GM11168 (cell line): ENCODE results near the gene METRN.

Experiments used
- in situ Hi-C: fragments of 300-500 bp; cut with MboI; formaldehyde crosslinking; loops from one replicate; pipeline ENCODE4 v1.12.0; 2022; ENCODE audit warnings: low sequenced_read_pairs; ENCODE audit not compliant: unreplicated experiment

The METRN gene

GRCh38 chr16:677316-678190 is 37.4 kb upstream of the METRN start:
- in situ Hi-C loops: no loop called here

GRCh38 chr16:678209-678857 is 36.6 kb upstream of the METRN start:
- in situ Hi-C loops: no loop called here

GRCh38 chr16:678858-679813 is 35.8 kb upstream of the METRN start:
- in situ Hi-C loops: no loop called here

- in situ Hi-C loops: no loop called here
Observed at GRCh38 chr16:679814-680624, 34.9 kb upstream of the METRN start, which contains the start of gene STUB1. Gene STUB1 (plus strand): TSS chr16:680410. CDS start chr16:680526, 116 bp downstream.

GRCh38 chr16:680625-680945 is 34.3 kb upstream of the METRN start:
- in situ Hi-C loops: no loop called here

GRCh38 chr16:680967-681745 is 33.8 kb upstream of the METRN start:
- in situ Hi-C loops: no loop called here

- in situ Hi-C loops: no loop called here
Observed at GRCh38 chr16:681746-682427, 33.0 kb upstream of the METRN start.

GRCh38 chr16:682493-683395 is 32.2 kb upstream of the METRN start:
- in situ Hi-C loops: no loop called here

- in situ Hi-C loops: no loop called here
Observed at GRCh38 chr16:683396-684070, 31.4 kb upstream of the METRN start.

GRCh38 chr16:684071-684794 is 30.7 kb upstream of the METRN start, which contains the start of gene JMJD8:
Gene JMJD8 (minus strand): TSS chr16:684334. CDS start chr16:684319, 15 bp downstream.
- in situ Hi-C loops: no loop called here

GRCh38 chr16:684961-685696 is 29.8 kb upstream of the METRN start:
- in situ Hi-C loops: no loop called here

GRCh38 chr16:685967-686366 is 29.0 kb upstream of the METRN start:
- in situ Hi-C loops: no loop called here

GRCh38 chr16:686459-687260 is 28.3 kb upstream of the METRN start:
- in situ Hi-C loops: no loop called here

GRCh38 chr16:687499-687898 is 27.4 kb upstream of the METRN start:
- in situ Hi-C loops: no loop called here
